ENCODE results near the gene KLHL2.
"Not testable (repeated sequence)": the region's sequence is repeated elsewhere in the genome, so short reads cannot be mapped to it uniquely, and the experiment has no call there.

The KLHL2 gene

GRCh38 chr4:165207431-165208220, at the start of gene KLHL2:
KLHL2 (plus strand) TSS chr4:165207561; CDS start chr4:165207877, 316 bp downstream.
- no peak for DNase-seq

GRCh38 chr4:165158762-165159161, 48.6 kb upstream of the KLHL2 start:
- DNase-seq, result no peak

GRCh38 chr4:165164257-165164656, 43.1 kb upstream of the KLHL2 start:
- no peak for DNase-seq

- not testable (repeated sequence) for DNase-seq
Observed at GRCh38 chr4:165166872-165167271, 40.5 kb upstream of the KLHL2 start.

GRCh38 chr4:165167650-165168049, 39.7 kb upstream of the KLHL2 start:
- DNase-seq, result no peak

- DNase-seq, result no peak
Observed at GRCh38 chr4:165170819-165171218, 36.5 kb upstream of the KLHL2 start.

GRCh38 chr4:165175470-165175869, 31.9 kb upstream of the KLHL2 start:
- DNase-seq, result not testable (repeated sequence)

- DNase-seq, result no peak
Observed at GRCh38 chr4:165175879-165176278, 31.5 kb upstream of the KLHL2 start.

GRCh38 chr4:165177725-165178666, 29.4 kb upstream of the KLHL2 start:
- no peak for DNase-seq

- DNase-seq, result no peak
Observed at GRCh38 chr4:165184220-165184619, 23.1 kb upstream of the KLHL2 start.

- not testable (repeated sequence) for DNase-seq
Observed at GRCh38 chr4:165184998-165185397, 22.4 kb upstream of the KLHL2 start.

GRCh38 chr4:165185448-165185847, 21.9 kb upstream of the KLHL2 start:
- DNase-seq, result no peak

GRCh38 chr4:165190591-165191347, 16.6 kb upstream of the KLHL2 start:
- DNase-seq, result no peak

- no peak for DNase-seq
Observed at GRCh38 chr4:165191348-165191656, 16.1 kb upstream of the KLHL2 start.

- no peak for DNase-seq
Observed at GRCh38 chr4:165191814-165192499, 15.4 kb upstream of the KLHL2 start.

- no peak for DNase-seq
Observed at GRCh38 chr4:165192500-165192898, 14.9 kb upstream of the KLHL2 start.

GRCh38 chr4:165192956-165193355, 14.4 kb upstream of the KLHL2 start:
- no peak for DNase-seq

- no peak for DNase-seq
Observed at GRCh38 chr4:165194368-165194767, 13.0 kb upstream of the KLHL2 start.

- DNase-seq, result no peak
Observed at GRCh38 chr4:165198329-165198728, 9.0 kb upstream of the KLHL2 start.

- no peak for DNase-seq
Observed at GRCh38 chr4:165199286-165199685, 8.1 kb upstream of the KLHL2 start.

GRCh38 chr4:165199722-165200121, 7.6 kb upstream of the KLHL2 start:
- DNase-seq, result no peak

GRCh38 chr4:165201806-165202205, 5.6 kb upstream of the KLHL2 start:
- DNase-seq, result no peak
